SH-SY5Y (cell line): ENCODE data around the gene PROM2.

Experiments used
- GATA2 ChIP-seq: IDR thresholded peaks from 2 replicates; pipeline ENCODE4 v1.6.1; 2011; ENCODE audit warnings: mild to moderate bottlenecking, low read depth, low read length
- GATA3 ChIP-seq: IDR thresholded peaks from 2 replicates; pipeline ENCODE4 v1.6.1; 2011; ENCODE audit warnings: low read depth, mild to moderate bottlenecking, low read length, moderate library complexity

- TF ChIP-seq GATA3 = no peak
- no peak for TF ChIP-seq GATA2
These were observed 39.9 kb upstream of the PROM2 start for GRCh38 chr2:95234286-95234785.
